ENCODE measurements around the gene C17orf107. TPM values are rescaled to one million over a fixed set of nuclear protein-coding genes. Genes with fewer than 3 reads are reported as not detected.
A peak's percentile ranks its signal among the peaks of the same experiment; 100 is the strongest.

C17orf107 gene
- total RNA-seq, result 0.80 TPM
- long read RNA-seq, result 0 reads

- intact Hi-C loops (cut with micrococcal nuclease), result no loop called here
- H3K36me3 ChIP-seq, result peaks cover 24% of the 10 kb centered on the region
- H3K27ac ChIP-seq (replicated peaks), result peak within 1 kb of the TSS; percentile 27
- H3K9me3 ChIP-seq (replicated peaks), result no peaks in the 10 kb centered on the region
- TF ChIP-seq, protein P1, sequence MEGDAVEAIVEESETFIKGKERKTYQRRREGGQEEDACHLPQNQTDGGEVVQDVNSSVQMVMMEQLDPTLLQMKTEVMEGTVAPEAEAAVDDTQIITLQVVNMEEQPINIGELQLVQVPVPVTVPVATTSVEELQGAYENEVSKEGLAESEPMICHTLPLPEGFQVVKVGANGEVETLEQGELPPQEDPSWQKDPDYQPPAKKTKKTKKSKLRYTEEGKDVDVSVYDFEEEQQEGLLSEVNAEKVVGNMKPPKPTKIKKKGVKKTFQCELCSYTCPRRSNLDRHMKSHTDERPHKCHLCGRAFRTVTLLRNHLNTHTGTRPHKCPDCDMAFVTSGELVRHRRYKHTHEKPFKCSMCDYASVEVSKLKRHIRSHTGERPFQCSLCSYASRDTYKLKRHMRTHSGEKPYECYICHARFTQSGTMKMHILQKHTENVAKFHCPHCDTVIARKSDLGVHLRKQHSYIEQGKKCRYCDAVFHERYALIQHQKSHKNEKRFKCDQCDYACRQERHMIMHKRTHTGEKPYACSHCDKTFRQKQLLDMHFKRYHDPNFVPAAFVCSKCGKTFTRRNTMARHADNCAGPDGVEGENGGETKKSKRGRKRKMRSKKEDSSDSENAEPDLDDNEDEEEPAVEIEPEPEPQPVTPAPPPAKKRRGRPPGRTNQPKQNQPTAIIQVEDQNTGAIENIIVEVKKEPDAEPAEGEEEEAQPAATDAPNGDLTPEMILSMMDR (IDR thresholded peaks at IDR 0.05; ENCODE audit: borderline replicate concordance), result no peak
- peaks cover 44% of the 10 kb centered on the region for H3K4me1 ChIP-seq
- H3K27me3 ChIP-seq (ENCODE audit: low read depth), result peaks cover 39% of the 10 kb centered on the region
- peak within 1 kb of the TSS; percentile 67 for H3K4me3 ChIP-seq
- peak; percentile 82 for DNase-seq
These were observed at the start of gene C17orf107 for GRCh38 chr17:4899341-4900230. C17orf107 (plus strand) TSS chr17:4899536; CDS start chr17:4899763, 227 bp downstream.

- intact Hi-C loops (cut with micrococcal nuclease), result no loop called here
- TF ChIP-seq, protein P1 (IDR thresholded peaks at IDR 0.05; ENCODE audit: borderline replicate concordance), result no peak
- H3K4me3 ChIP-seq, result no peak overlapping the region
- H3K36me3 ChIP-seq, result peaks cover 11% of the 10 kb centered on the region
- no peaks in the 10 kb centered on the region for H3K9me3 ChIP-seq (replicated peaks)
- H3K4me1 ChIP-seq, result peaks cover 69% of the 10 kb centered on the region
- H3K27me3 ChIP-seq (ENCODE audit: low read depth), result no peaks in the 10 kb centered on the region
- H3K27ac ChIP-seq (replicated peaks), result peak overlapping the region; percentile 70
- no peak for DNase-seq
These were observed 49.1 kb upstream of the C17orf107 start for GRCh38 chr17:4850246-4850645.

DNA sequence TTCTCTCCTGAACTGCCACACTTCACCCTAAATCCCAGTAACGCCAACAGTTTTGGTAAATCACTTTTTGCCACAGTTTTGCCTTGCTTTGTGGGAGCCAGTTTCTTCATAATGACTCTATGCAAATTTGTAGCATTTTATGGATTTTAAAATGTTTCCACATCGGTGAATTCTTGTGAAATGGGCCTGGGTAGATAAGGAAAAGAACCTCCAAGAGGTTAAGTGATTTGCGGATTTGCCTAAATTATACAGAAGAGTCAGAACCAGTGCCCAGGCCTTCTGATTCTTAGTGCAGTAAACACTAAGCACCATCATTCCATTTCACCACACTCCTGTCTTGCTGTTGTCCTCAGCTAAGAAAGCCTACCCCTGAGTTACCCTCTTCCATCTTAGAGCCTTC, 48.3 kb upstream of the C17orf107 start:
- Histone ChIP-seq H3K36me3 (peaks cover 11% of the 10 kb centered on the region), H3K4me3 (no peak overlapping the region), H3K27ac (replicated peaks) (peak overlapping the region; percentile 3), H3K9me3 (replicated peaks) (no peaks in the 10 kb centered on the region), H3K4me1 (peaks cover 65% of the 10 kb centered on the region), H3K27me3 (ENCODE audit: low read depth) (no peaks in the 10 kb centered on the region)
- TF ChIP-seq, protein P1 (IDR thresholded peaks at IDR 0.05; ENCODE audit: borderline replicate concordance), result no peak
- no peak for DNase-seq
- intact Hi-C loops (cut with micrococcal nuclease), result no loop called here

- H3K27me3 ChIP-seq (ENCODE audit: low read depth), result no peaks in the 10 kb centered on the region
- intact Hi-C loops (cut with micrococcal nuclease), result no loop called here
- no peaks in the 10 kb centered on the region for H3K9me3 ChIP-seq (replicated peaks)
- H3K36me3 ChIP-seq, result peaks cover 11% of the 10 kb centered on the region
- H3K27ac ChIP-seq (replicated peaks), result no peak overlapping the region
- peaks cover 65% of the 10 kb centered on the region for H3K4me1 ChIP-seq
- H3K4me3 ChIP-seq, result no peak overlapping the region
- TF ChIP-seq, protein P1 (IDR thresholded peaks at IDR 0.05; ENCODE audit: borderline replicate concordance), result no peak
- no peak for DNase-seq
These were observed 46.6 kb upstream of the C17orf107 start for GRCh38 chr17:4852567-4853207.

DNA sequence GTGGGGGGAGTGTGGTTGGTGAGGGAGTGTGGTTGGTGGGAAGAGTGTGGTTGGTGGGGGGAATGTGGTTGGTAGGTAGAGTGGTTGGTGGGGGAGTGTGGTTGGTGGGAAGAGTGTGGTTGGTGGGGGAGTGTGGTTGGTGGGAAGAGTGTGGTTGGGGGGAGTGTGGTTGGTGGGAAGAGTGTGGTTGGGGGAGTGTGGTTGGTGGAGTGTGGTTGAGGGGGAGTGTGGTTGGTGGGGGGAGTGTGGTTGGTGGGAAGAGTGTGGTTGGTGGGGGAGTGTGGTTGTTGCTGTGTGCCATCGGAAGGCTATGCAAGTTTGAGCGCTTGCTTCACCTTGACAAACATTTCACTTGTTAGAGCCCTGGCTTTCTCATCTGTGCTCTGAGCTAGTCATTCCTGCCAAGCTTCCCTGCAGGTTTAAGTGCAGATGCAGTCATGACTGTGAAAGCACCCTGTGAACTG, 46.1 kb upstream of the C17orf107 start:
- peaks cover 65% of the 10 kb centered on the region for H3K4me1 ChIP-seq

More for the DNA sequence above, 46.1 kb upstream of the C17orf107 start:
- H3K27ac ChIP-seq (replicated peaks), result no peak overlapping the region
- TF ChIP-seq, protein P1 (IDR thresholded peaks at IDR 0.05; ENCODE audit: borderline replicate concordance), result no peak
- H3K9me3 ChIP-seq (replicated peaks), result no peaks in the 10 kb centered on the region
- no peak for DNase-seq
- intact Hi-C loops (cut with micrococcal nuclease), result no loop called here
- no peaks in the 10 kb centered on the region for H3K27me3 ChIP-seq (ENCODE audit: low read depth)
- no peak overlapping the region for H3K4me3 ChIP-seq
- peaks cover 11% of the 10 kb centered on the region for H3K36me3 ChIP-seq

Data from left ventricle myocardium inferior (tissue), 1 donor.